GM20000 (cell line): ENCODE data around the gene MICAL3.

ENCODE experiments used
- DNase-seq: peaks from one replicate; pipeline ENCODE4 v3.0.0; 2012; ENCODE audit warnings: low spot score
- TF ChIP-seq, protein P1 (sequence below): IDR thresholded peaks from 2 replicates; pipeline ENCODE4 v1.5.1; 2012; ENCODE audit warnings: mild to moderate bottlenecking, control low read depth; ENCODE audit errors: extremely low read depth, missing control alignments

MICAL3 gene

DNA sequence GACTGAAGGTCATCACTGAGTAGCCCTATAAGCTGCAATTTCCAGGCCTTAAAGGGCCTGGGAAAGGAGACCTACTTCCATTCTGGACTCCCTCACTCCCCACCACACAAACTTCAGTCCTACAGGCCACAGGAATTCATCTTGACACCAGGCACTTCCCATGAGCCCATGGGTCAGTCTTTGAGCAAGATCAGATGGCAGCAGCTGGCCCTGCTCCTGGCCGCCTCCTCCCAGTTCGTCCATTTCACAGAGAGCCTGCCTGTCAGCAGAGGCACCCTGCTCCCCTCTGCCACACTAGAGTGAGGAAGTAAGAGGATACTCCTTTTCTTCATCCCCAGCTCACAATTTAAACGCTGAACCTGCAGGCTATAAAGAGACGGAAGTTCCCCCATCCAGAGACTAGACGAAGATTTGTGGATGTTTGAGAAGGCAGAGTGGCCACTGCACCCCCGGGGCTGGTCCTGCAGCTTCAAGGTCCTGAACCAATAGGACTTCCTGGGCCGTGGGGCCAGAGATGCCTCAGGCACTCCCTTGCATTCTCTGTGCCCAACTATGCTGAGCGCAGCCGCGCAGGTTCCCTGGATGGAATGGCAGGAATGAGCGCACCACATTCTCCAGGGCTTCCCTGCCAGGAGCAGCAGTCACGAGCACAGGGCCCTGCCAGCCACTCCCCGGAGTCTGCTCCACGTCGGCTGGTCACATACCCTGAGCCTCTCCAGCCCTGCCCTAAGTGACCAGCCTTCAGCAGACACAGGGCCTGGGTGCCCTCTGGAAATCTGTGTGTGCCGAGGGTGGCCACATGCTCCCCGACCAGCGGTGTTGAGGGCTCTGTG is 216.6 kb downstream of the MICAL3 start:
- no peak for DNase-seq
- TF ChIP-seq, protein P1, sequence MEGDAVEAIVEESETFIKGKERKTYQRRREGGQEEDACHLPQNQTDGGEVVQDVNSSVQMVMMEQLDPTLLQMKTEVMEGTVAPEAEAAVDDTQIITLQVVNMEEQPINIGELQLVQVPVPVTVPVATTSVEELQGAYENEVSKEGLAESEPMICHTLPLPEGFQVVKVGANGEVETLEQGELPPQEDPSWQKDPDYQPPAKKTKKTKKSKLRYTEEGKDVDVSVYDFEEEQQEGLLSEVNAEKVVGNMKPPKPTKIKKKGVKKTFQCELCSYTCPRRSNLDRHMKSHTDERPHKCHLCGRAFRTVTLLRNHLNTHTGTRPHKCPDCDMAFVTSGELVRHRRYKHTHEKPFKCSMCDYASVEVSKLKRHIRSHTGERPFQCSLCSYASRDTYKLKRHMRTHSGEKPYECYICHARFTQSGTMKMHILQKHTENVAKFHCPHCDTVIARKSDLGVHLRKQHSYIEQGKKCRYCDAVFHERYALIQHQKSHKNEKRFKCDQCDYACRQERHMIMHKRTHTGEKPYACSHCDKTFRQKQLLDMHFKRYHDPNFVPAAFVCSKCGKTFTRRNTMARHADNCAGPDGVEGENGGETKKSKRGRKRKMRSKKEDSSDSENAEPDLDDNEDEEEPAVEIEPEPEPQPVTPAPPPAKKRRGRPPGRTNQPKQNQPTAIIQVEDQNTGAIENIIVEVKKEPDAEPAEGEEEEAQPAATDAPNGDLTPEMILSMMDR = no peak

DNA sequence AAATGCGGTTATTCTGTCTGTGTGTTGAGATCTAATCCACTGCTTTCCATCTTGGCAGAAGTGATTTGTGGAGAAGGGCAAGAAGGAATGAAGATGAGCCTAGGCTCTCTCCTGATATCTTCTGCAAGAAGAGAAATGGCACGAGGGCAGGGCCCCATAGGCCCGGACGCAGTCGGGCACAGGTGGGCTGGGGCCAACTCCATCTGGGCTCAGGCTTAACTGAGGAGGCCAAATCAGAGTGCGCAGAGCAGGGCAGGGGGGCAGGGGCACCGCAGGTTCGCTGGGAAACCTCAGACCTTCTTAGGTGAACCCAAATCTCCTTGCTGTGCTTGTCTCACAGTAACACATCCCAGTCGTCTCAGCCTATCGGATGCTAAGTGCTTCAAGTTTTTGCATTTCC is 217.3 kb downstream of the MICAL3 start:
- TF ChIP-seq, protein P1 = no peak
- no peak for DNase-seq

GRCh38 chr22:17806437-17806836 is 217.9 kb downstream of the MICAL3 start:
- DNase-seq = no peak
- TF ChIP-seq, protein P1 = no peak

DNA sequence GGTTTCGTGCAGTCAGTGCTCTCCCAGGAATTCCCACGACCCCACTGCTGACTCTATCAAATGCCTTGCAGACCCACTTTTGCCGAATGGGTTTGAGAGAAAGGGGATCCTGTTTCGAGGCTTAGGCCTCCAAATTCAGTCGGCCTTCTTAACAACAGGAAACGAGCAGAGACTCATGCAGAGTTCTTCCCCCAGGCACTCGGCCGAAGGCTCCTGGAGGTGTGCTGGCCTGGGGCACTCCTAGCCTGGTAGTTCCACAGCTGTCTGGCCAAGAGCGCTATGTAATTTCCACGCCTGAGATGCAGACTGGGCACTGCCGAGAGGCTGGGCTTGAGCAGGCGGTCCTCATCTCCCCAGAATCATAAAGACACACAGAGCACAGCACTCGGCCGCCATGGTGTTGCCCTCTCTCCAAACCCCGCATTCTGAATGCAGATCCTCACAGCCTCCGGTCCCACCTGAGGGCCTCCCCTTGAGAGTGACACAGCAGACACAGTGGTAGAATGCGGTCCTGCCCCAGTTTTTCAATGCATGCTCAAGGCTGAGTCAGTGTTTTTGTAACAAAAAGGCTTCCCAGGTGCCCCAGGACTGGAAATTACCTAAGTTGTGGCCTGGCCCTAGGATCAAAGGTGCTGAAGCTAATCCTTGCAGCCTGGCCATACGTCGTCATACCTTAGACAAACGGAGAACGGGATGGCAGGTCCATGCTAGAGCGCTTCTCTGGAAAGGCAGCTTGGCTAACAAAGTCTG is 219.9 kb downstream of the MICAL3 start:
- TF ChIP-seq, protein P1 = no peak
- DNase-seq = no peak

DNA sequence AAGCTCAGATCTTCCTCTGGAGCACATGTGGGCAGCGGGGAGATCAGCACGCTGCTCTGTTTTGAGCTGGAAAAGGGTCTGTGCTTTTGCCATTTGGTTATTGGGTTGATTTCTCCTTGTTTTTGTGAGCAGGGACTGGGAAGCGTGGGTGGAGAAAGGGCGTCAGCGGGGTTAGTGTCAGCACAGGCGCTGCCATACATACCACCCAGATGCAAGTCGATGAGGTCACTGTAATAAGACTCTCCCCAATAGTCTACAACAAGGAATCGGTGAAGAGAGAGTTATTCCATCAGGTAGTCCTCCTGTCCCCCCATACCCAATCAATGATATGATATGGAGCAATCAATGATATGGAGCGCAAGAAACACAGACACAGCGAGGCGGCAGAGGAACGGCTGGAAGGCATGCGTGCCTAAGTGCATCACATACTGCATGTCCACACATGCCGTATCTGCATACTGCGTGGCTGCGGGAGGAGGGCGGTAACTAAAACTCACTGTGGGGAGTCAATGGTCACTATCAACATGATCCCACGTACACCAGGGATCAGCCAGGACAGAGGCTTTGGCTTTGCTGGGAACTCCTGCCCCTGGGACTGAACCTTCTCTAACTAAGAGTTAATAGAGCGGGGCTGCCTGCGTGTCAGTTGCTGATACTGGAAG is 220.6 kb downstream of the MICAL3 start:
- DNase-seq = no peak
- TF ChIP-seq, protein P1 = no peak

GRCh38 chr22:17802822-17803221 is 221.5 kb downstream of the MICAL3 start:
- no peak for DNase-seq
- TF ChIP-seq, protein P1 = no peak

GRCh38 chr22:17802411-17802810 is 221.9 kb downstream of the MICAL3 start:
- no peak for DNase-seq
- TF ChIP-seq, protein P1 = no peak
